Stimulated activated CD8-positive, alpha-beta memory T cell treated with anti-CD3 and anti-CD28 coated beads, Interleukin-4, amount 100 ng/mL, for 48 hours (primary cell): ENCODE measurements around the gene TNP1.

Experiments used
- DNase-seq: peaks from one replicate; pipeline ENCODE4 v3.0.0-alpha.2; 2020

TNP1 gene

GRCh38 chr2:216859944-216860343 lies at the start of gene TNP1:
Gene TNP1, minus strand, starts transcription at chr2:216860064. Its CDS starts 30 bp downstream, at chr2:216860034.
- DNase-seq: no peak

- DNase-seq: no peak
Measured at GRCh38 chr2:216908300-216908699, 48.4 kb upstream of the TNP1 start.

GRCh38 chr2:216905649-216906329 lies 45.9 kb upstream of the TNP1 start:
- no peak for DNase-seq

GRCh38 chr2:216904974-216905373 lies 45.1 kb upstream of the TNP1 start:
- DNase-seq: no peak

GRCh38 chr2:216904554-216904953 lies 44.7 kb upstream of the TNP1 start:
- no peak for DNase-seq

- DNase-seq: no peak
Measured at GRCh38 chr2:216903470-216903869, 43.6 kb upstream of the TNP1 start.

GRCh38 chr2:216901273-216901672 lies 41.4 kb upstream of the TNP1 start:
- no peak for DNase-seq

- DNase-seq: no peak
Measured at GRCh38 chr2:216900406-216900805, 40.5 kb upstream of the TNP1 start.

- DNase-seq: no peak
Measured at GRCh38 chr2:216897561-216898203, 37.8 kb upstream of the TNP1 start.

- DNase-seq: no peak
Measured at GRCh38 chr2:216890138-216890537, 30.3 kb upstream of the TNP1 start.

- no peak for DNase-seq
Measured at GRCh38 chr2:216888887-216889622, 29.2 kb upstream of the TNP1 start.

GRCh38 chr2:216888081-216888480 lies 28.2 kb upstream of the TNP1 start:
- no peak for DNase-seq

GRCh38 chr2:216887138-216887537 lies 27.3 kb upstream of the TNP1 start:
- DNase-seq: no peak

- DNase-seq: no peak
Measured at GRCh38 chr2:216885117-216885553, 25.3 kb upstream of the TNP1 start.

- no peak for DNase-seq
Measured at GRCh38 chr2:216884347-216884746, 24.5 kb upstream of the TNP1 start.

GRCh38 chr2:216882876-216883275 lies 23.0 kb upstream of the TNP1 start:
- DNase-seq: no peak

- no peak for DNase-seq
Measured at GRCh38 chr2:216881411-216881810, 21.5 kb upstream of the TNP1 start.

GRCh38 chr2:216880509-216881184 lies 20.8 kb upstream of the TNP1 start:
- DNase-seq: no peak

GRCh38 chr2:216879727-216880508 lies 20.1 kb upstream of the TNP1 start:
- no peak for DNase-seq

GRCh38 chr2:216878072-216878471 lies 18.2 kb upstream of the TNP1 start:
- no peak for DNase-seq

- no peak for DNase-seq
Measured at GRCh38 chr2:216877085-216877484, 17.2 kb upstream of the TNP1 start.

GRCh38 chr2:216875862-216876261 lies 16.0 kb upstream of the TNP1 start:
- no peak for DNase-seq

- no peak for DNase-seq
Measured at GRCh38 chr2:216873573-216873972, 13.7 kb upstream of the TNP1 start.
